Hematopoietic multipotent progenitor cell treated with erythropoietin and hydrocortisone succinate and interleukin-3 and kit ligand, for 4 days (in vitro differentiated cells): ENCODE data around the gene C1QTNF8.
A peak's percentile ranks its signal among the peaks of the same experiment; 100 is the strongest.

Experiments
- DNase-seq: peaks from one replicate; pipeline ENCODE4 v3.0.0-alpha.2; 2015

C1QTNF8 gene

GRCh38 chr16:1107731-1108130 lies 11.7 kb upstream of the C1QTNF8 start:
- DNase-seq = no peak

- DNase-seq = no peak
These were observed 11.1 kb upstream of the C1QTNF8 start for GRCh38 chr16:1107141-1107540.

GRCh38 chr16:1106659-1107058 lies 10.6 kb upstream of the C1QTNF8 start:
- DNase-seq = no peak

- DNase-seq = peak; percentile 80
These were observed 10.0 kb upstream of the C1QTNF8 start for GRCh38 chr16:1105888-1106620.

GRCh38 chr16:1103636-1103980 lies 7.6 kb upstream of the C1QTNF8 start:
- no peak for DNase-seq

- peak; percentile 70 for DNase-seq
These were observed 7.0 kb upstream of the C1QTNF8 start for GRCh38 chr16:1102921-1103635.

- DNase-seq = no peak
These were observed 6.3 kb upstream of the C1QTNF8 start for GRCh38 chr16:1102333-1102700.

GRCh38 chr16:1101573-1102332 lies 5.7 kb upstream of the C1QTNF8 start:
- DNase-seq = no peak

GRCh38 chr16:1101133-1101532 lies 5.1 kb upstream of the C1QTNF8 start:
- no peak for DNase-seq

GRCh38 chr16:1100084-1100800 lies 4.2 kb upstream of the C1QTNF8 start:
- DNase-seq = no peak

GRCh38 chr16:1099189-1100083 lies 3.4 kb upstream of the C1QTNF8 start:
- DNase-seq = no peak

GRCh38 chr16:1098266-1098991 lies 2.4 kb upstream of the C1QTNF8 start:
- no peak for DNase-seq

- no peak for DNase-seq
These were observed 1.8 kb upstream of the C1QTNF8 start for GRCh38 chr16:1097800-1098199.

GRCh38 chr16:1097156-1097555 lies 1.1 kb upstream of the C1QTNF8 start:
- DNase-seq = no peak

- no peak for DNase-seq
These were observed 435 bp downstream of the C1QTNF8 start for GRCh38 chr16:1095450-1096168.

GRCh38 chr16:1094601-1095449 lies 1.2 kb downstream of the C1QTNF8 start:
- no peak for DNase-seq

GRCh38 chr16:1094124-1094479 lies 1.9 kb downstream of the C1QTNF8 start:
- no peak for DNase-seq

- DNase-seq = peak; percentile 52
These were observed 2.5 kb downstream of the C1QTNF8 start for GRCh38 chr16:1093284-1094123.
